ENCODE data around the gene LRRC23.
"Not testable (repeated sequence)": the region's sequence is repeated elsewhere in the genome, so short reads cannot be mapped to it uniquely, and the experiment has no call there.

The LRRC23 gene

DNA sequence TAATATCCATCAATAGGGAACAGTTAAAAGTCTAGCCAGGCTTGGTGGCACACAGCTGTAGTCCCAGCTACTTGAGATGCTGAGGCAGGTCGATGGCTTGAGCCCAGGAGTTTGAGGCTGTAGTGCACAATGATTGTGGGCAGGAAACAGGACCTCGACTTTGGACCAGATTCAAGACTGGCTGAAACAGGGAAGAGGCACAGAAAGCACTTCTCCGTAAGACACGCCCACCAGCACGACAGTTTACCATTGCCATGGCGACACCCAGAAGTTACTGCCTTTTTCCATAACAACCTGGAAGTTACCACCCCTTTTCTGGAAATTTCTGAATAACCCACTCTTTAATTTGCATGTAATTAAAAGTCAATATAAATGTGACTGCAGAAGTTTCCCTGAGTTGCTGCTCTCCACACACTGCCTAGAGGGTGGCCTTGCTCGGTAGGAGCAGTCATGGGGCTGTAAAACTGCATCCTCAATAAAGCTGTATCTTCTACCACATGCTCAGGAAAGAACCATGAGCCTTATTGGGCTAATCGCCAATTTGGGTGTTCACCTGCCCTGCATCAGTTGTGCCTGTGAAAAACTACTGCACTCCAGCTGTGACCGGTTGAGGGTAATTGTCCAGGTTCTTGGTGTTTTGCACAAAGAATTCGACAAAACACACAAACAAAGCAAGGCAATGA is 4.6 kb upstream of the LRRC23 start:
- Histone ChIP-seq H3K36me3 (ENCODE audit: control insufficient read depth in 2 of 2, insufficient read depth in 2 of 2, low read length in 2 of 2) (no peaks in the 10 kb centered on the region), H3K27ac (ENCODE audit: low read depth in 2 of 2, low read length in 2 of 2) (peak overlapping the region; percentile 34 to 56), H3K27me3 (ENCODE audit: control insufficient read depth in 2 of 2, insufficient read depth in 2 of 2, low read length in 2 of 2) (no peaks in the 10 kb centered on the region), H3K9ac (ENCODE audit: low read depth in 1 of 2, low read length in 2 of 2) (peak overlapping the region in 1 of 2 donors; percentile 10), H3K9me3 (ENCODE audit: control insufficient read depth in 2 of 2, low read length in 2 of 2) (no peaks in the 10 kb centered on the region), H3K4me1 (ENCODE audit: control insufficient read depth in 2 of 2, insufficient read depth in 2 of 2, low read length in 2 of 2) (peaks cover 4 to 14% of the 10 kb centered on the region in 2 donors), H3K4me3 (ENCODE audit: low read length in 2 of 2) (peak overlapping the region in 1 of 2 donors; percentile 5)

DNA sequence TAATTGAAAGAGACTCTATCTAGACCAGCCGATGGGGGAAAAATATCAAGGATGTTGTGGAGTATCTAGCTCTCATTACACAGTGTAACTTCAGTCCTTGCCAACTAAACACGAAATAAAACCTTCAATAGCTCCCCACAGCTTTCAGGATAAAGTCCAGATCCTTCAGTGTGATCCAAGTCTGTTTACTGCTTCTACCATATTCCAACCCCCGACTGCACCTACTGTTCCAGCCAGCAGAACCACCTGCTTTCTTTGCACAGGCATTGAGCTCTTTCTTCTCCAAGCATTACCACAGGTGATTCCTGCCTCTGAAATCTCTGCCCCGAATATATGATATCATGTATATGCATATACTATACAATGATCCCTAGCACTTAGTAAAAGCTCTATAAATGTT is 2.2 kb upstream of the LRRC23 start:
- H3K4me1 ChIP-seq (ENCODE audit: control insufficient read depth in 2 of 2, insufficient read depth in 2 of 2, low read length in 2 of 2), result peaks cover 10 to 17% of the 10 kb centered on the region in 2 donors
- no peaks in the 10 kb centered on the region for H3K36me3 ChIP-seq (ENCODE audit: control insufficient read depth in 2 of 2, insufficient read depth in 2 of 2, low read length in 2 of 2)
- no peak overlapping the region for H3K27ac ChIP-seq (ENCODE audit: low read depth in 2 of 2, low read length in 2 of 2)

DNA sequence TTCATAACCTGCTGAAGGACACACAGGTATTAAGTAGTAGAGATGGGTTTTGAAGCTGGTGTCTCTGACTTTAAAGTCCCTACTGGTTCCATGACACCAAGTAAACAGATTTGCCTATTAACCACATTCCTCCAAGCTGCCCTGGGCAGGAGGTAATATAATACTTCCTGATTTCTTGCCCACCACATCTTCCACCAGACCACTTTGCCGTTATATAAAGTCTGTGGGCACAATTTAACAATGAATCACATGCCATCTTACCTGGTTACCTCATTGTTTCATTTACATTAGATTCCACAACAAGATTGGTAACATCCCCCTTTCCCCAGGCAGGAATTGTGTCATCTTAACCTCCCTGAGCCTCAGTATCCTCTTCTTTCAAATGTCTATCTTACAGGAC is 900 bp upstream of the LRRC23 start:
- Histone ChIP-seq H3K4me3 (ENCODE audit: low read length in 2 of 2) (no peak overlapping the region), H3K36me3 (ENCODE audit: control insufficient read depth in 2 of 2, insufficient read depth in 2 of 2, low read length in 2 of 2) (no peaks in the 10 kb centered on the region), H3K4me1 (ENCODE audit: control insufficient read depth in 2 of 2, insufficient read depth in 2 of 2, low read length in 2 of 2) (peaks cover 10 to 17% of the 10 kb centered on the region in 2 donors), H3K27me3 (ENCODE audit: control insufficient read depth in 2 of 2, insufficient read depth in 2 of 2, low read length in 2 of 2) (no peaks in the 10 kb centered on the region), H3K9me3 (ENCODE audit: control insufficient read depth in 2 of 2, low read length in 2 of 2) (no peaks in the 10 kb centered on the region), H3K9ac (ENCODE audit: low read depth in 1 of 2, low read length in 2 of 2) (no peak overlapping the region), H3K27ac (ENCODE audit: low read depth in 2 of 2, low read length in 2 of 2) (no peak overlapping the region)

More for the DNA sequence above, 2.2 kb upstream of the LRRC23 start:
- Histone ChIP-seq H3K9me3 (ENCODE audit: control insufficient read depth in 2 of 2, low read length in 2 of 2) (no peaks in the 10 kb centered on the region), H3K9ac (ENCODE audit: low read depth in 1 of 2, low read length in 2 of 2) (no peak overlapping the region), H3K27me3 (ENCODE audit: control insufficient read depth in 2 of 2, insufficient read depth in 2 of 2, low read length in 2 of 2) (no peaks in the 10 kb centered on the region), H3K4me3 (ENCODE audit: low read length in 2 of 2) (no peak overlapping the region)

DNA sequence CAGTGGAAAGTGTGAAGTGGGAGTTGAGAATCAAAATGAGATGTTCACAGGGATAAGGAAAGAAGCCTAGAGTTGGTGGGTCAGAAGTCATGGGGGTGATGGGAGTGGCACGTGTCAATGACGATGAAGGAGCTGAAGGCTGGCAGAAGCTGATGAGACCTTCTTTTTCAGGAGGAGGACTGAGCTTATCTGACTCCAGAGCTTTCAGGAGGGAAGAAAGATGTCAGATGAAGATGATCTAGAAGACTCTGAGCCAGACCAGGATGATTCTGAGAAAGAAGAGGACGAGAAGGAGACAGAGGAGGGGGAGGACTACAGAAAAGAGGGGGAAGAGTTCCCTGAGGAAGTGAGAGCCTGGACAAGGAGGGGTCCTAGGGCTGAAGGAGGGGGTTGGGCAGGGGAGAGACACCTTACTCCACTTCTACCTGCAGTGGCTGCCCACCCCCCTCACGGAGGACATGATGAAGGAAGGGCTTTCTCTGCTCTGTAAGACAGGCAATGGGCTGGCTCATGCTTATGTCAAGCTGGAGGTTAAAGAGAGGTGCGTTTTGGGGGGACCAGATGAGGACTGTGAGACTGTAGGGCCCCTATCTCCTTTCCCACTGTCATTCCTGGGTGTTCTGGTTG is 905 bp downstream of the LRRC23 start:
- peak overlapping the region in 1 of 2 donors; percentile 79 for H3K27ac ChIP-seq (ENCODE audit: low read depth in 2 of 2, low read length in 2 of 2)
- peak overlapping the region; percentile 92 to 97 for H3K4me3 ChIP-seq (ENCODE audit: low read length in 2 of 2)
- peak overlapping the region in 1 of 2 donors; percentile 93 for H3K9ac ChIP-seq (ENCODE audit: low read depth in 1 of 2, low read length in 2 of 2)
- H3K9me3 ChIP-seq (ENCODE audit: control insufficient read depth in 2 of 2, low read length in 2 of 2), result no peaks in the 10 kb centered on the region
- no peaks in the 10 kb centered on the region for H3K36me3 ChIP-seq (ENCODE audit: control insufficient read depth in 2 of 2, insufficient read depth in 2 of 2, low read length in 2 of 2)
- H3K4me1 ChIP-seq (ENCODE audit: control insufficient read depth in 2 of 2, insufficient read depth in 2 of 2, low read length in 2 of 2), result peaks cover 10 to 13% of the 10 kb centered on the region in 2 donors
- H3K27me3 ChIP-seq (ENCODE audit: control insufficient read depth in 2 of 2, insufficient read depth in 2 of 2, low read length in 2 of 2), result no peaks in the 10 kb centered on the region

DNA sequence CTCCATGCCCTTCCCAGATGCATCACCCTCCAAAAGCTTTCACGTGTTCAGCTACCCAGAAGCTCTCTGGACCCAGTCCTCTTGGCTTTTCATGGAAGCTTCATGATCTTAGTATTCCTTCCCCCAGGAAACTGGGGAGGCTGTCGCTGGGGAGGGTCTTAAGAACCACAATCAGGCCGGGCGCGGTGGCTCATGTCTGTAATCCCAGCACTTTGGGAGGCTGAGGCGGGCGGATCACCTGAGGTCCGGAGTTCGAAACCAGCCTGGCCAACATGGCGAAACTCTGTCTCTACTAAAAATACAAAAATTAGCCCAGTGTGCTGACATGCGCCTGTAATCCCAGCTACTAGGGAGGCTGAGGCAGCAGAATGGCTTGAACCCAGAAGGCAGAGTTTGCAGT is 3.5 kb downstream of the LRRC23 start:
- H3K9me3 ChIP-seq (ENCODE audit: control insufficient read depth in 2 of 2, low read length in 2 of 2), result not testable (repeated sequence)

DNA sequence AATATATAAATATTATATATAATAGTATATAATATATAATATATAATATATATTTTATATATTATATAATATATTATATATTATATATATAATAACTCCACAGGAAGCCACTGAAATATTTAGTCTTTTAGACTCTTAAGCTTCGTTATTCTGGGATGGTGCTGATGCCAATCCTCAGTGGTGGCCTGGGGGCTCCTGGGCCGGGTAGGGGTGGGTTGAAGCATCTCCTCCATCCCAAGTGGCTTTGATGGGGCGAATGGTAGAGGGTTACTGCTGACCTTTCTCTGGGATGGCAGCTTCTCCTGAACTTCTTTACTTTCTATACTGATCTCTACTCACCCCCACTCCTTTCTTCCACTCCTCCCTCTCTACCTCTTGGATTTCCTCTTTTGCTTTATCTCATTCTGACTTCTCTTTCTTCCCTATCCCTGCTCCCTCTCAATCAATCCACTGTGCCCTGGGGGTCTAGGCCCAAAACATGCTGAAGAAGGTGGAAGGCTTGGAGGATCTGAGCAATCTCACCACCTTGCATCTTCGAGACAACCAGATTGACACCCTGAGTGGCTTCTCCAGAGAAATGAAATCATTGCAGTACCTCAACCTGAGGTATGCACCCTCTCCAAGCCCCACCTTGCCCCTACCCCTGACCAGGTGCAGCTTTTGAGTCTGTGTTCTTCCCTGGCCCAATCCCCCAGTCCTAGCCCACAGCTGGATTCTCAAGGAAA is 5.0 kb downstream of the LRRC23 start:
- H3K36me3 ChIP-seq (ENCODE audit: control insufficient read depth in 2 of 2, insufficient read depth in 2 of 2, low read length in 2 of 2), result no peaks in the 10 kb centered on the region
- no peak overlapping the region for H3K4me3 ChIP-seq (ENCODE audit: low read length in 2 of 2)
- H3K9ac ChIP-seq (ENCODE audit: low read depth in 1 of 2, low read length in 2 of 2), result no peak overlapping the region
- H3K9me3 ChIP-seq (ENCODE audit: control insufficient read depth in 2 of 2, low read length in 2 of 2), result no peaks in the 10 kb centered on the region
- no peak overlapping the region for H3K27ac ChIP-seq (ENCODE audit: low read depth in 2 of 2, low read length in 2 of 2)
- H3K27me3 ChIP-seq (ENCODE audit: control insufficient read depth in 2 of 2, insufficient read depth in 2 of 2, low read length in 2 of 2), result peaks cover 5 to 14% of the 10 kb centered on the region in 2 donors
- peaks cover 6 to 11% of the 10 kb centered on the region in 2 donors for H3K4me1 ChIP-seq (ENCODE audit: control insufficient read depth in 2 of 2, insufficient read depth in 2 of 2, low read length in 2 of 2)

More for the DNA sequence above, 3.5 kb downstream of the LRRC23 start:
- Histone ChIP-seq H3K4me1 (ENCODE audit: control insufficient read depth in 2 of 2, insufficient read depth in 2 of 2, low read length in 2 of 2) (peaks cover 10 to 13% of the 10 kb centered on the region in 2 donors), H3K27me3 (ENCODE audit: control insufficient read depth in 2 of 2, insufficient read depth in 2 of 2, low read length in 2 of 2) (peaks cover 0 to 14% of the 10 kb centered on the region in 2 donors)
- not testable (repeated sequence) for H3K27ac ChIP-seq (ENCODE audit: low read depth in 2 of 2, low read length in 2 of 2); H3K36me3 ChIP-seq (ENCODE audit: control insufficient read depth in 2 of 2, insufficient read depth in 2 of 2, low read length in 2 of 2); H3K9ac ChIP-seq (ENCODE audit: low read depth in 1 of 2, low read length in 2 of 2); H3K4me3 ChIP-seq (ENCODE audit: low read length in 2 of 2)

DNA sequence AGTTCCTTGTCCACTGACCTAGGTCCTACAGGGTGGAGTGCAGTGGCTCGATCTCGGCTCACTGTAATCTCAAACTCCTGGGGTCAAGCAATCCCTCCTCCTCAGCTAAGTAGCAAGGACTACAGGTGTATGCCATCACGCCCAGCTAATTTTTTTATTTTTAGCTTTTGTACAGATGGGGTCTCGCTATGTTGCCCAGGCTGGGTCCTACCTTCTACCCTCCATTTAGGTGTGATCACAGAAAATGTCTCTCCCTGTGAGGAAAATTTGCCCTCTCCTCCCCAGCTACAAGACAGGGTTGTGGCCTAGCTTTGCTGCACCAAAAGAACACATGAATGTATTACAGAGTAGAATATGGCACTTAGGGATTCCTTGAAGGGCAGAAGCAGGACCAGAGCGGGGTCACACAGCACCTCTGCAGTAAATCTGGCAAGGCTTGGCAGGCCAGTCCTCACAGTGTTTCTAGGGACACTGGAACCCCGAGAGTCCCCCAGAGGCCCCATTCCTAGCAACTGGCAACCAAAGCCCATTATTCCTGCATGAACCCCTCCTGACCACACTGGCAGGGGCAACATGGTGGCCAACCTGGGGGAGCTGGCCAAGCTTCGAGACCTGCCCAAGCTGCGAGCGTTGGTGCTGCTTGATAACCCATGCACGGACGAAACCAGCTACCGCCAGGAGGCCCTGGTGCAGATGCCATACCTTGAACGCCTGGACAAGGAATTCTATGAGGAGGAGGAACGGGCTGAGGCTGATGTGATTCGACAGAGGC is 7.7 kb downstream of the LRRC23 start:
- H3K4me1 ChIP-seq (ENCODE audit: control insufficient read depth in 2 of 2, insufficient read depth in 2 of 2, low read length in 2 of 2), result peaks cover 7 to 8% of the 10 kb centered on the region in 2 donors
- H3K27ac ChIP-seq (ENCODE audit: low read depth in 2 of 2, low read length in 2 of 2), result no peak overlapping the region
- peaks cover 5 to 20% of the 10 kb centered on the region in 2 donors for H3K27me3 ChIP-seq (ENCODE audit: control insufficient read depth in 2 of 2, insufficient read depth in 2 of 2, low read length in 2 of 2)

DNA sequence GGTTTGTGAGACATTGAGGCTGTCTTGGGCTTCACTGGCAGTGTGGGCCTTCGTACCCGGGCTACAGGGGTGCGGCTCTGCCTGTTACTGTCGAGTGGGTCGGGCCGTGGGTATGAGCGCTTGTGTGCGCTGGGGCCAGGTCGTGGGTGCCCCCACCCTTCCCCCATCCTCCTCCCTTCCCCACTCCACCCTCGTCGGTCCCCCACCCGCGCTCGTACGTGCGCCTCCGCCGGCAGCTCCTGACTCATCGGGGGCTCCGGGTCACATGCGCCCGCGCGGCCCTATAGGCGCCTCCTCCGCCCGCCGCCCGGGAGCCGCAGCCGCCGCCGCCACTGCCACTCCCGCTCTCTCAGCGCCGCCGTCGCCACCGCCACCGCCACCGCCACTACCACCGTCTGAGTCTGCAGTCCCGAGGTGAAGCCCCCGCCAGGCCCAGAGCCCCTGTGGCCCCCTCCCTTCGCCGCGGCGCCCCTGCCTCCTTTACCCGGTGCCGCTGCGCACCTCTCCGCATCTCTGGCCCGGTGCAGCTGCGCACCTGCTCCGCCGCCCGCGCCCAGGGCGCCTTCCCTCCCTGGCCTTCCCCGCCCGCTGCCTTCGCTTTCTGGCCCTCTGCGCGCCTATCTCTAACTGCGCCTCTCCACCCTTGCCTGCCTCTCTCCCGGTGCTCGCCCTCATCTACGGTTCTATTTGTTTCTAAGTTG is 9.8 kb downstream of the LRRC23 start, which contains the start of gene ENO2:
Gene ENO2 (plus strand): TSS at position 335 of the 701 bp plus-strand sequence. CDS start 1,253 bp downstream, outside the sequence.
- peaks cover 0 to 3% of the 10 kb centered on the region in 2 donors for H3K36me3 ChIP-seq (ENCODE audit: control insufficient read depth in 2 of 2, insufficient read depth in 2 of 2, low read length in 2 of 2)
- no peaks in the 10 kb centered on the region for H3K9me3 ChIP-seq (ENCODE audit: control insufficient read depth in 2 of 2, low read length in 2 of 2)
- H3K4me1 ChIP-seq (ENCODE audit: control insufficient read depth in 2 of 2, insufficient read depth in 2 of 2, low read length in 2 of 2), result peaks cover 7 to 8% of the 10 kb centered on the region in 2 donors
- peak within 1 kb of the TSS; percentile 63 to 73 for H3K4me3 ChIP-seq (ENCODE audit: low read length in 2 of 2)
- peak within 1 kb of the TSS; percentile 61 to 74 for H3K27ac ChIP-seq (ENCODE audit: low read depth in 2 of 2, low read length in 2 of 2)
- H3K9ac ChIP-seq (ENCODE audit: low read depth in 1 of 2, low read length in 2 of 2), result peak within 1 kb of the TSS; percentile 49 to 57
- H3K27me3 ChIP-seq (ENCODE audit: control insufficient read depth in 2 of 2, insufficient read depth in 2 of 2, low read length in 2 of 2), result peaks cover 5 to 20% of the 10 kb centered on the region in 2 donors

More for the DNA sequence above, 7.7 kb downstream of the LRRC23 start:
- Histone ChIP-seq H3K36me3 (ENCODE audit: control insufficient read depth in 2 of 2, insufficient read depth in 2 of 2, low read length in 2 of 2) (peaks cover 0 to 3% of the 10 kb centered on the region in 2 donors), H3K9me3 (ENCODE audit: control insufficient read depth in 2 of 2, low read length in 2 of 2) (no peaks in the 10 kb centered on the region), H3K4me3 (ENCODE audit: low read length in 2 of 2) (no peak overlapping the region), H3K9ac (ENCODE audit: low read depth in 1 of 2, low read length in 2 of 2) (no peak overlapping the region)

All from mucosa of rectum (tissue), 2 donors.